GM18505 (cell line): ENCODE measurements around the gene ABHD12B.
"Not testable (repeated sequence)": the region's sequence is repeated elsewhere in the genome, so short reads cannot be mapped to it uniquely, and the experiment has no call there.

ENCODE experiments used
- ATAC-seq: cut with Tn5 transposase; IDR thresholded peaks from one replicate; pipeline ENCODE4 v1.9.1; 2021; ENCODE audit not compliant: unreplicated experiment
- POLR2A ChIP-seq: IDR thresholded peaks from 4 replicates; pipeline ENCODE4 v1.6.1; 2011; ENCODE audit warnings: borderline replicate concordance; ENCODE audit not compliant: insufficient read depth, insufficient read length; ENCODE audit errors: extremely low read depth

Gene ABHD12B

DNA sequence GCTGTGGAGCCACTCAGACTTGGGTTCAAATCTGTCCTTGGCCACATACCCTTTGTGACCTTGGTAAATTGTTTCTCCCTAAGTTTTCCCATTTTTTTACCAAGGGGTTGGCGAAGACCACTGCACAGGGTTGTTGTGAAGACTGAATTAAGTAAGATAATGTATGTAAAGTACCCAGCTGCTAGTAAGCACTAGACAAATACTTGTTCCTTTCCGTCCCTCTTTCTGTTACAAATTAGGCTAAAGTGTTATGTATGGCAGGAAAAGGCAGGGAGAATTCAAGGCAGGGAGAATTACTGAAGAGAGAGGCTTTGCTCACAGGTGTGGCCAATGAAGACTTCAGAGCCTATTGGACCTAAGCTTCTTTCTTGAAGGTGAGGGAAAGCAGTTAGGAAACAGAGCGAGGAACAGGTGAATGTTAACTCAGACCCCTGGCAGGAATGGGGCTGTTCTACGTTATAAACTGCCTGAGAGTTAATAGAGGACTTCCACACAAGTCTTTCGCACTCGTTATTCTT is 25.9 kb downstream of the ABHD12B start:
- TF ChIP-seq POLR2A, result no peak
- ATAC-seq, result no peak

DNA sequence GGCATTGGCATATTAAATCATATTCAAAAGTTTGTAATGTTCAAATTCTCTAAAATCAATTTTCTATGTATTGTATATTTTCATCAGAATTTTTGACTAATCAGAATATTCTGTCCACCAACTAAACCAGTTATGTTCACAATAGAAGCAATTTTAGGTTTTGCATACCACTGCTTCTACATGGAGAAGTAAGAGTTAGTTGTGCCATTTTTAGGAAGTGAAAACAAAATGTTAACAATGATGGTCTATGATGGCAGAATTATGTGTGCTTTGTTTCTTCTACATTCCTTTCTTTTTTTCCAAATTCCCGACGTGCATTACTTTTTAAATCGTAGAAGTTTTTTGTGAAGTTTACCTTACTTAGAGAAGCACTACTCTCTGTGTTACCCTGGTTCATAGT is 29.5 kb downstream of the ABHD12B start:
- TF ChIP-seq POLR2A, result no peak
- no peak for ATAC-seq

DNA sequence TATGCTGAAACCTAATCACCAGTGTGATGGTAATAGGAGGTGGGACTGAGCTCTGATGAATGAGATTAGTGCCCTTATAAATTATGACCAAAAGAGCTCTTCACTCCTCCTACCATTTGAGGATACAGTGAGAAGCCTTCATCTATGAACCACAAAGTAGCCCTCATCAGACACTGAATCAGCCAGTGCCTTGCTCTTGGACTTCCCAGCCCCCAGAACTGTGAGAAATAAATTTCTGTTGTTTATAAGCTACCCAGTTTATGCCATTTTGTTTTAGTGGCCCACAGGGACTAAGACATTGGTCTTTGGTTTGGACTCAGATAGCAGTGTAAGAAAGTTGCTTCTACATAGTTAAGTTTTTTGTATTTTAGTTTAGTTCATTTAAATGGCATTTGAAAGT is 32.9 kb downstream of the ABHD12B start:
- TF ChIP-seq POLR2A, result no peak
- ATAC-seq, result no peak

DNA sequence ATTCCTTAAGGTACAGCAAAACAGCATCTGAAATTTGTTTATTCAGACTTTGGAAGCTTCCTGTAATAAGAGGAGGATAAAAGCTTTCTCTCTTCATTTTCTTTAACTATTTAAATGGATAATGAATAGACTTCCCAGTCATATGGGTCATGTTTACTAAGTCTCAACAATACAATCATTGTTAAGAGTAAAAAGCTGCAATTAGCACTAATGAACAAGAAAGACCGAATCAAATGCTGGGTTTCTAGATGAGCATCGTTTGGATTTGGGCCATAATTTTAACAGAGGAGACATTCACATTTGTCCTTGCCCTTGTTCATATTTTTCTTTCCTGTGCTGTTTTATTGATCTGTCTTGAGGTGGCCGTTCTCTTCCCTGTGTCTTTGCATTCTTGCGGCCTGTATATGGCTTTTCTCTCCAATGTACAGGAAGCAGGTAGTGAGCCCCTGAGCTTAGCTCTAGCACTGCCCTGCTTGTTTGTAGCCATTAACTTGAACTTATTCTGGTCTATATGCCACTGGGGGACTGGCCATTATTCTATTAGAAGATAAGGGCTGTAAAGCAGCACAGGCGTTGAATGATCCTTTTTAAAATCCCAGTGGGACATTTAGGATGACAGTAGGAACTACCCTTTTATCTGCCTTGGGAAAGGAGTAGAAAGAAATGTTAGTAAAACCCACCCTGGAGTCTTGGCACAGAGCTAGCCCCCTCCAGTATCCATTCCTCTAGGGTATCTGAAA is 34.6 kb downstream of the ABHD12B start:
- no peak for ATAC-seq
- no peak for TF ChIP-seq POLR2A

DNA sequence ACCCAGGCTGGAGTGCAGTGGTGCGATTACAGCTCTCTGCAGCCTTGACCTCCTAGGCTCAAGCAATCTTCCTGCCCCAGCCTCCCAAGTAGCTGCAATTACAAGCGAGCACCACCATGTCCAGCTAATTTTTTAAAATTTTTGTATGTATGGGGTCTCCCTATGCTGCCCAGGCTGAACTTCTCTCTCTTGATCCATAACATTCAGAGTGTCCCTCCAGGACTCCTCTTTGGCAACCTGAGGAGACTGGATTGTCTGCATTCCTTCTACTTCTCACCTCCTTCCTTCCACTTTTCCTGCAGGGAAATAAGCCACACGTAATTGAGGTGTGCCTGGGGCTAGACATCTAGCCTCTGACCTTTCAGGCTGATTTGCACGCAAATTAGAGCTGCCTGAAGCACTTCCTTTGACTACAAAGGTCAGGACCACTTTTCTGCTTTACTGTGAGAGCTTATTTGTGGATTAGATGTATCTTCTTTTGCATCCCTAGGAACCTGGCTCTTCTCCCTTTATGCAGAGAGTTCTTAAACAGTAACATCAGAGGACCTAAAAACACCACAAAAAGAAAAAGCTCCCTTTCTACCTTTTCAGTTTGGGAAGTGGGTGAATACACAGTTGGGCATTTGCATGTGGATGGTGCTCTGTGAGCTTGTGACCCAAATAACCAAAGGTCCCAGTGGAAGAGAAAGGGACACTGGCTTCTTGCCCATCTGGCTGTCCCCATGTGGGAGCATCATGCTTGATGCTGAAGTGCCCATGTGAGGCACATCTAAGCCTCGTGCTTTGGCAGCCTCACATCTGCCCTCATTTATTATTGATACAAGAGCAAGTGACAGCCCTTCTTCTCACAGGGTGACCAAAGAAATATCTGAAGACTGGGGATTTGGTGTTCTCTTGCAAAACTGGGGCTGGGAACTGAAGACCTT is 38.9 kb downstream of the ABHD12B start:
- no peak for ATAC-seq

DNA sequence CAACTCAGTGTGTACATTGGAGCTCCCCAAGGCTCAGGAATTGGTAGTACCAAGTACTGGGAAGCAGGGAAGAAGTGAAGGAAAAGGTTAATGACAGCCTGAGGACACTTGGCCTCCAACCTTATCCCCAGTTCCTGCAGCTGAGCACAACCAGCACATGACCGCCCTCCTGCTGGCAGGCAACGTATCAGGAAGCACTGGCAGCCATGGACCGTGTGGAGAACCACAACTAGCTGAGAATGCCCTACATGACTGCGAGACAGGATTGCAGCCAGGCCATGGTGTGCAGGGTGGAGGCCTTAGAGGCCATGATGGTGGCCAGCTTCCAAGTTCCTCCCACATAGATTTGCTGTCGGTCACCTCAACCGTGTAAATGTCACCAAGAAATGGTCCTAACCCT is 45.6 kb downstream of the ABHD12B start:
- ATAC-seq, result no peak
- TF ChIP-seq POLR2A, result no peak

More for the DNA sequence above, 38.9 kb downstream of the ABHD12B start:
- no peak for TF ChIP-seq POLR2A

DNA sequence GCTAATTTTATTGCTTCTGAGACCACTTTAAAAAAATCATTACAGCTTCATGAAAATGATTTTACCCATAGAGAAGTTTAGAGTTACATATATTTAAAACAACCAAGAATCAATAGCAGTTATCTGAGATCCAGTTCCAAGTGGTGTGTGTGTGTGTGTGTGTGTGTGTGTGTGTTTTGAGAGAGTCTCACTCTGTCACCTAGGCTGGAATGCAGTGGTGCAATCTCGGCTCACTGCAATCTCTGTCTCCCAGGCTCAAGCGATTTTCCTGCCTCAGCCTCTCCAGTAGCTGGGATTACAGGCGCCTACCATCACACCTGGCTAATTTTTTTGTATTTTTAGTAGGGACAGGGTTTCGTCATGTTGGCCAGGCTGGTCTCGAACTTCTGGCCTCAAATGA is 47.7 kb downstream of the ABHD12B start:
- ATAC-seq, result not testable (repeated sequence)

DNA sequence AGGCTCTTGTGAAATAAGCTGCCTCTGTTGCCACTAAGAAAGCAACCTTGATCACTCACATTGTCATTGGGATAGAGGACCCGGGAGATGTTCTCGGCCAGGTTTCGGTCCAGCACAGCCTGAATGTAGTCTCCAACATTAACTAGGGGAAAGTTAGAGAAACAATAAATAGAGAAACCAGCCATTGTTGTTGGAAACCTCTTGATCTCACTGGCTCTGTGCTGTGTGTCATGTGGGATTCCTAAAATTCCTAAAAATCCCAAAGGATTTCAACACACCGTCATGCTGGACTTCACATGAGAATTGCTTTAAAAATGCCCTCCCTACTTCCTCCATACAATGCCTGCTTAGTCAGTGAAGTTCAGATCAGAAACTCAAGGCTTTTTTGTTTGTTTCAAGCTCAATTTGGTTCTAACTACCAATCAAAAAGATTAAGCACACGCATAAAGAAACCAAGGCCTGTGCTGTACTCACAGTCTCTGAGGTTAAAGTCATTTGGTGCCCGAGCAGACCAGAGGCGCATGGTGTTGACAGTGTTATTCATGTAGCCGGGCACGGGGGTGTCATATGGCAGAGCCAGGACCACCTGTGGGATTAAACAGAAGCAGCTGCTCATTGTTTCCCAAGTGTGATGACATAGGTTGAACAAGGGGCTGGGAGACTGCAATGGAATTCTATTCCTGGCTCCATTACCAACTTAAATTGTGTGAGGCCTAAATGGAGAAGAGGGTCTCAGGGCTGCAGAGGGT is 48.8 kb downstream of the ABHD12B start:
- no peak for TF ChIP-seq POLR2A
- ATAC-seq, result no peak

DNA sequence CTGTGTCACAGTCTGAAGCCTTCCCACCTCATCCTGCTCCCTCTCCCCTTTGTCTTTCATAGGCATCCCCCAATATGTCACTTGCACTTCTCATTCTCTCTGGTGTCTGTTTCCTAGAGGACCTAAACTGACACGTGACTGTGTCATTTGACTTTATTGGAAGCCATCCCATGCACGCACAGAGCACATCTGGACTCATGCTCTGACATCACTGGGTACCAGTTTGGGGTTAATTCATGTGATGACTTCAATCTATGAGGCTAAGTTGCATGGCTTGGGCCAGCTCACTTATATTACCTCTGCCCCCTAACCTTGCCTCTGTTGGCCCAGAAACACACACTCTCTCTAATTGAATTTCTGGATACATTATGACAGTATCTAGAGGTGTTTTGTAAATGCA is 51.0 kb downstream of the ABHD12B start:
- no peak for ATAC-seq
- TF ChIP-seq POLR2A, result no peak

DNA sequence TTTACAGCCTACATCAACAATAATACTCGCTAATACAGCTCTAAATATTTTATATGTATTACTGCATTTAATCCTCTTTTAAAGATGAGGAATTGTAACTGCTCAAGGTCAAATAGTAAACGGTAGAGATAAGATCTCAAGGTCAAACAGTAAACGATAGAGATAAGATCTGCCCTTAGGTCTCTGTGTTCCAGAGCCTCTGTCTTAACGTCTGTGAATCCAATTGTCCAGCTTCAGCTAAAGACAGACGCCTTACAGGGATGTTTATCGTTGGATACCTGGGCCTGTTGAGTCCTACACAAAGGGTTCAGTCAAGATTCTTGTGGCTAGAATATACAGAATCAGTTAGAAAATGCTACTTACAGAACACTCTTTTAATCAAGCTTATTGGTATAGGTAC is 52.4 kb downstream of the ABHD12B start:
- TF ChIP-seq POLR2A, result no peak
- no peak for ATAC-seq

DNA sequence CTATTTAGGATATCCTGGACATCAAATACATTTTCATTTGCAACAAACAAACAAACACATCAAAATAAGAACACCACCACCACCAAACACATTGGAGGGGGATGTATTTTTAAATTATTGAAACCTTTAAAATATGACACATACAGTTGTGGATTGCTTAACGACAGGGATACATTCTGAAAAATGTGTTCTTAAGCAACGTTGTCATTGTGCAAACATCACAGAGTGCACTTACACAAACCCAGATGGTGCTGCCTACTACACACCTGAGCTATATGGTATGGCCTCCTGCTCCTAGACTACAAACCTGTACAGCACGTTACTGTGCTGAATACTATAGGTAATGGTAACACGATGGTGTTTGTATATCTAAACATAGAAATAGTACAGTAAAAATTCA is 53.0 kb downstream of the ABHD12B start:
- TF ChIP-seq POLR2A, result no peak
- ATAC-seq, result no peak

DNA sequence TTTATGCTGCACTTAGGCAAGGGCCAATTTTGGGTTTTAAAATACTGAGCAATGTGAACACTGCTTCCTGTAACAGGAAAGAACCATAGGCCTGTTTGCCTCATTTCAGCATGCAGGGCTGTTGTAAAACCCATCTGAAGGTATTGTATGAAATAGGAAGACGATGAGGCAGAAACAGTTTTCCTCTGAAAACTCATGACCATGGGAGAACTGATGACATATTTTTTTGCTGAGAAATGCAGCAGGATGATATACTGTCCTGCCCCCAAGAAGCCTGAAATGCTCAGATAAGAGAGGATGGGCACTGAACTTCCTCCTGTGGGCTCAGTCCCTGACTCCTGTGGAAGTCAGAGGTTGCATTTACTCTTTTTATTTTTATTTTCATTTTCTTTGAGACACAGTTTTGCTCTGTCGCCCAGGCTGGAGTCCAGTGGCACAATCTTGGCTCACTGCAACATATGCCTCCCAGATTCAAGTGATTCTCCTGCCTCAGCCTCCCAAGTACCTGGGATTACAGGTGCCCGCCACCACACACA is 55.1 kb downstream of the ABHD12B start:
- ATAC-seq, result no peak
- TF ChIP-seq POLR2A, result no peak
